Measurements from ENCODE around the gene SLX4IP. TPM values are rescaled to one million over a fixed set of nuclear protein-coding genes. Genes with fewer than 3 reads are reported as not detected.

The SLX4IP gene
- polyA plus RNA-seq, 6 donors from 2014 or later: 1.7 to 3.5 (median 2.5) TPM

GRCh38 chr20:10549511-10549910, 114.4 kb downstream of the SLX4IP start:
- Mint-ChIP-seq H3K27me3 (no peaks in the 10 kb centered on the region), H3K9me3 (no peaks in the 10 kb centered on the region), H3K27ac (peak overlapping the region in 1 of 6 donors; percentile 3), H3K4me3 (no peak overlapping the region), H3K36me3 (no peaks in the 10 kb centered on the region), H3K4me1 (peaks cover 30 to 35% (median 34%) of the 10 kb centered on the region in 3 donors)
- DNase-seq: no peak
- no peak for ATAC-seq (ENCODE audit: low read depth in 2 of 2)

- H3K4me1 Mint-ChIP-seq: peaks cover 30 to 35% (median 34%) of the 10 kb centered on the region in 3 donors
- no peak for DNase-seq
- no peak for ATAC-seq (ENCODE audit: low read depth in 2 of 2)
- H3K4me3 Mint-ChIP-seq: peak overlapping the region in 4 of 8 donors; percentile 1 to 41 (median 20)
- peak overlapping the region in 5 of 6 donors; percentile 15 to 84 (median 54) for H3K27ac Mint-ChIP-seq
- H3K9me3 Mint-ChIP-seq: no peaks in the 10 kb centered on the region
- H3K36me3 Mint-ChIP-seq: no peaks in the 10 kb centered on the region
- H3K27me3 Mint-ChIP-seq: no peaks in the 10 kb centered on the region
These were observed 115.4 kb downstream of the SLX4IP start for GRCh38 chr20:10550204-10551118.

- Mint-ChIP-seq H3K36me3 (peaks cover 0 to 2% of the 10 kb centered on the region in 2 donors), H3K4me1 (peaks cover 29 to 35% (median 30%) of the 10 kb centered on the region in 3 donors), H3K4me3 (peak overlapping the region in 1 of 8 donors; percentile 11), H3K27me3 (no peaks in the 10 kb centered on the region), H3K9me3 (no peaks in the 10 kb centered on the region), H3K27ac (peak overlapping the region in 3 of 6 donors; percentile 6 to 77 (median 61))
- ATAC-seq (ENCODE audit: low read depth in 2 of 2) (no peak), DNase-seq (no peak)
These were observed 116.9 kb downstream of the SLX4IP start for GRCh38 chr20:10551732-10552724.

- H3K4me1 Mint-ChIP-seq: peaks cover 25 to 35% (median 28%) of the 10 kb centered on the region in 3 donors
- no peak for ATAC-seq (ENCODE audit: low read depth in 2 of 2)
- H3K27me3 Mint-ChIP-seq: no peaks in the 10 kb centered on the region
- H3K4me3 Mint-ChIP-seq: no peak overlapping the region
- H3K9me3 Mint-ChIP-seq: no peaks in the 10 kb centered on the region
- DNase-seq: no peak
- peaks cover 0 to 12% of the 10 kb centered on the region in 2 donors for H3K36me3 Mint-ChIP-seq
- H3K27ac Mint-ChIP-seq: no peak overlapping the region
These were observed 118.3 kb downstream of the SLX4IP start for GRCh38 chr20:10553326-10553984.

GRCh38 chr20:10554285-10554684, 119.2 kb downstream of the SLX4IP start:
- peaks cover 17 to 29% (median 23%) of the 10 kb centered on the region in 3 donors for H3K4me1 Mint-ChIP-seq
- H3K4me3 Mint-ChIP-seq: no peak overlapping the region
- H3K9me3 Mint-ChIP-seq: no peaks in the 10 kb centered on the region
- no peak overlapping the region for H3K27ac Mint-ChIP-seq
- DNase-seq (no peak), ATAC-seq (ENCODE audit: low read depth in 2 of 2) (no peak)
- no peaks in the 10 kb centered on the region for H3K27me3 Mint-ChIP-seq
- peaks cover 0 to 17% of the 10 kb centered on the region in 2 donors for H3K36me3 Mint-ChIP-seq

GRCh38 chr20:10555393-10555792, 120.3 kb downstream of the SLX4IP start:
- no peaks in the 10 kb centered on the region for H3K9me3 Mint-ChIP-seq
- peaks cover 12 to 20% (median 17%) of the 10 kb centered on the region in 3 donors for H3K4me1 Mint-ChIP-seq
- DNase-seq (no peak), ATAC-seq (ENCODE audit: low read depth in 2 of 2) (no peak)
- H3K27ac Mint-ChIP-seq: peak overlapping the region in 1 of 6 donors; percentile 2
- H3K27me3 Mint-ChIP-seq: no peaks in the 10 kb centered on the region
- no peak overlapping the region for H3K4me3 Mint-ChIP-seq
- H3K36me3 Mint-ChIP-seq: peaks cover 0 to 26% of the 10 kb centered on the region in 2 donors

GRCh38 chr20:10555865-10556308, 120.8 kb downstream of the SLX4IP start:
- Mint-ChIP-seq H3K27me3 (no peaks in the 10 kb centered on the region), H3K27ac (no peak overlapping the region), H3K4me3 (no peak overlapping the region), H3K4me1 (peaks cover 7 to 15% (median 12%) of the 10 kb centered on the region in 3 donors), H3K9me3 (no peaks in the 10 kb centered on the region), H3K36me3 (peaks cover 0 to 30% of the 10 kb centered on the region in 2 donors)
- DNase-seq (no peak), ATAC-seq (ENCODE audit: low read depth in 2 of 2) (no peak)

- DNase-seq (no peak), ATAC-seq (ENCODE audit: low read depth in 2 of 2) (no peak)
- Mint-ChIP-seq H3K4me1 (peaks cover 4 to 8% (median 8%) of the 10 kb centered on the region in 3 donors), H3K36me3 (peaks cover 5 to 36% of the 10 kb centered on the region in 2 donors), H3K4me3 (no peak overlapping the region), H3K9me3 (peaks cover 0 to 2% (median 0%) of the 10 kb centered on the region in 7 donors), H3K27ac (peak overlapping the region in 1 of 6 donors; percentile 32), H3K27me3 (no peaks in the 10 kb centered on the region)
These were observed 121.5 kb downstream of the SLX4IP start for GRCh38 chr20:10556519-10557083.

- Mint-ChIP-seq H3K27me3 (no peaks in the 10 kb centered on the region), H3K27ac (no peak overlapping the region), H3K4me1 (no peaks in the 10 kb centered on the region), H3K9me3 (peaks cover 0 to 4% (median 0%) of the 10 kb centered on the region in 7 donors), H3K4me3 (no peak overlapping the region), H3K36me3 (peaks cover 12 to 38% of the 10 kb centered on the region in 2 donors)
- no peak for ATAC-seq (ENCODE audit: low read depth in 2 of 2)
- no peak for DNase-seq
These were observed 122.6 kb downstream of the SLX4IP start for GRCh38 chr20:10557685-10558084.

GRCh38 chr20:10558635-10559187, 123.6 kb downstream of the SLX4IP start:
- H3K36me3 Mint-ChIP-seq: peaks cover 18 to 44% of the 10 kb centered on the region in 2 donors
- DNase-seq: no peak
- H3K27me3 Mint-ChIP-seq: no peaks in the 10 kb centered on the region
- H3K4me1 Mint-ChIP-seq: no peaks in the 10 kb centered on the region
- no peak overlapping the region for H3K4me3 Mint-ChIP-seq
- no peak overlapping the region for H3K27ac Mint-ChIP-seq
- peaks cover 0 to 4% (median 0%) of the 10 kb centered on the region in 7 donors for H3K9me3 Mint-ChIP-seq
- ATAC-seq (ENCODE audit: low read depth in 2 of 2): no peak

GRCh38 chr20:10559266-10559665, 124.2 kb downstream of the SLX4IP start:
- peaks cover 18 to 49% of the 10 kb centered on the region in 2 donors for H3K36me3 Mint-ChIP-seq
- H3K4me1 Mint-ChIP-seq: no peaks in the 10 kb centered on the region
- DNase-seq (no peak), ATAC-seq (ENCODE audit: low read depth in 2 of 2) (no peak)
- peaks cover 0 to 4% (median 0%) of the 10 kb centered on the region in 7 donors for H3K9me3 Mint-ChIP-seq
- no peaks in the 10 kb centered on the region for H3K27me3 Mint-ChIP-seq
- no peak overlapping the region for H3K4me3 Mint-ChIP-seq
- H3K27ac Mint-ChIP-seq: no peak overlapping the region

- no peak overlapping the region for H3K4me3 Mint-ChIP-seq
- H3K27me3 Mint-ChIP-seq: no peaks in the 10 kb centered on the region
- H3K9me3 Mint-ChIP-seq: peaks cover 0 to 4% (median 0%) of the 10 kb centered on the region in 7 donors
- no peak overlapping the region for H3K27ac Mint-ChIP-seq
- peaks cover 18 to 52% of the 10 kb centered on the region in 2 donors for H3K36me3 Mint-ChIP-seq
- no peak for DNase-seq
- ATAC-seq (ENCODE audit: low read depth in 2 of 2): no peak
- H3K4me1 Mint-ChIP-seq: no peaks in the 10 kb centered on the region
These were observed 125.6 kb downstream of the SLX4IP start for GRCh38 chr20:10560686-10561085.

All from naive B cell (primary cell).